Activated CD4-positive, alpha-beta T cell treated with anti-CD3 and anti-CD28 coated beads, Interleukin-2, amount 10 ng/mL, durations not matched to agents 7 days and 5 days (primary cell): ENCODE results near the gene TMPRSS4. TPM values are rescaled to one million over a fixed set of nuclear protein-coding genes. Genes with fewer than 3 reads are reported as not detected.
"Not testable (repeated sequence)": the region's sequence is repeated elsewhere in the genome, so short reads cannot be mapped to it uniquely, and the experiment has no call there.

Source experiments
- CTCF ChIA-PET: fragments of 350-600 bp; sonication (Branson Sonifier 250); formaldehyde crosslinking; loops from one replicate; lab custom pipeline; 2021; ENCODE audit warnings: antibody characterized with exemption; lab: Charles Lee
- POLR2A ChIA-PET: fragments of 350-600 bp; sonication (Branson Sonifier 250); formaldehyde crosslinking; loops from one replicate; lab custom pipeline; 2021; ENCODE audit warnings: antibody characterized with exemption; lab: Charles Lee
- DNase-seq: peaks from one replicate; pipeline ENCODE4 v3.0.0-alpha.2; 2020
- H3K27ac Mint-ChIP-seq: one replicate; pipeline ENCODE4 v1.8.0; 2021; ENCODE audit warnings: mild to moderate bottlenecking, moderate library complexity, mixed read lengths
- H3K27me3 Mint-ChIP-seq: one replicate; pipeline ENCODE4 v1.8.0; 2021; ENCODE audit warnings: mixed read lengths
- H3K36me3 Mint-ChIP-seq: one replicate; pipeline ENCODE4 v1.8.0; 2021; ENCODE audit warnings: low read depth, mixed read lengths
- H3K4me1 Mint-ChIP-seq: one replicate; pipeline ENCODE4 v1.8.0; 2021; ENCODE audit warnings: mixed read lengths
- H3K4me3 Mint-ChIP-seq: one replicate; pipeline ENCODE4 v1.8.0; 2021; ENCODE audit warnings: mild to moderate bottlenecking, moderate library complexity, mixed read lengths
- H3K9me3 Mint-ChIP-seq: one replicate; pipeline ENCODE4 v1.8.0; 2021; ENCODE audit warnings: mixed read lengths
- total RNA-seq, 2 experiments: library from RNA; stranded (reverse); gene quantifications; one replicate each; pipeline ENCODE4 v1.2.3, GENCODE V29; 2021

Gene TMPRSS4
- total RNA-seq, 2 experiments from 2014 or later: not detected

- DNase-seq: no peak
- H3K4me1 Mint-ChIP-seq: peaks cover 21% of the 10 kb centered on the region
- POLR2A ChIA-PET: no interaction called here
- no peak overlapping the region for H3K27ac Mint-ChIP-seq
- no peaks in the 10 kb centered on the region for H3K36me3 Mint-ChIP-seq
- CTCF ChIA-PET: interaction anchor here (1.0 to 1.4 kb wide), 3 partner anchors 14 to 235 kb away, joined by 3 read pairs; no protein-coding TSS in a partner anchor
- no peak overlapping the region for H3K4me3 Mint-ChIP-seq
- no peaks in the 10 kb centered on the region for H3K9me3 Mint-ChIP-seq
- H3K27me3 Mint-ChIP-seq: no peaks in the 10 kb centered on the region
These were observed 19.4 kb upstream of the TMPRSS4 start for GRCh38 chr11:118057251-118058145.

GRCh38 chr11:118058311-118059245 lies 18.3 kb upstream of the TMPRSS4 start:
- H3K9me3 Mint-ChIP-seq: no peaks in the 10 kb centered on the region
- CTCF ChIA-PET: interaction anchor here (0.6 to 1.3 kb wide), 3 partner anchors 12 to 374 kb away, joined by 3 to 4 read pairs (median 3); no protein-coding TSS in a partner anchor
- no peak overlapping the region for H3K4me3 Mint-ChIP-seq
- POLR2A ChIA-PET: no interaction called here
- no peak for DNase-seq
- H3K27me3 Mint-ChIP-seq: no peaks in the 10 kb centered on the region
- H3K27ac Mint-ChIP-seq: peak overlapping the region; percentile 57
- peaks cover 10% of the 10 kb centered on the region for H3K4me1 Mint-ChIP-seq
- no peaks in the 10 kb centered on the region for H3K36me3 Mint-ChIP-seq

- Mint-ChIP-seq H3K27ac (no peak overlapping the region), H3K27me3 (no peaks in the 10 kb centered on the region), H3K4me3 (no peak overlapping the region), H3K9me3 (no peaks in the 10 kb centered on the region), H3K4me1 (peaks cover 7% of the 10 kb centered on the region), H3K36me3 (no peaks in the 10 kb centered on the region)
- ChIA-PET CTCF (interaction anchor here (0.6 kb wide), 2 partner anchors 26 to 373 kb away, joined by 3 to 4 read pairs; no protein-coding TSS in a partner anchor), POLR2A (no interaction called here)
- DNase-seq: no peak
These were observed 17.5 kb upstream of the TMPRSS4 start for GRCh38 chr11:118059246-118059940.

GRCh38 chr11:118060081-118060661 lies 16.7 kb upstream of the TMPRSS4 start:
- ChIA-PET POLR2A (no interaction called here), CTCF (interaction anchor here (0.6 to 1.4 kb wide), 2 partner anchors 26 to 253 kb away, joined by 3 to 4 read pairs; no protein-coding TSS in a partner anchor)
- Mint-ChIP-seq H3K4me3 (no peak overlapping the region), H3K27me3 (no peaks in the 10 kb centered on the region), H3K9me3 (no peaks in the 10 kb centered on the region), H3K36me3 (no peaks in the 10 kb centered on the region), H3K27ac (no peak overlapping the region), H3K4me1 (peaks cover 7% of the 10 kb centered on the region)
- no peak for DNase-seq

GRCh38 chr11:118060869-118061268 lies 16.0 kb upstream of the TMPRSS4 start:
- POLR2A ChIA-PET: no interaction called here
- H3K27ac Mint-ChIP-seq: no peak overlapping the region
- H3K9me3 Mint-ChIP-seq: no peaks in the 10 kb centered on the region
- no peaks in the 10 kb centered on the region for H3K27me3 Mint-ChIP-seq
- no peaks in the 10 kb centered on the region for H3K36me3 Mint-ChIP-seq
- H3K4me3 Mint-ChIP-seq: no peak overlapping the region
- CTCF ChIA-PET: interaction anchor here (0.6 to 3.5 kb wide), 7 partner anchors 8 to 253 kb away, joined by 3 to 15 read pairs (median 4); no protein-coding TSS in a partner anchor
- peaks cover 8% of the 10 kb centered on the region for H3K4me1 Mint-ChIP-seq
- no peak for DNase-seq

- ChIA-PET POLR2A (no interaction called here), CTCF (interaction anchor here (0.6 to 3.5 kb wide), 9 partner anchors 9 to 472 kb away, joined by 3 to 15 read pairs (median 4); no protein-coding TSS in a partner anchor)
- no peak for DNase-seq
- H3K4me3 Mint-ChIP-seq: no peak overlapping the region
- H3K27me3 Mint-ChIP-seq: no peaks in the 10 kb centered on the region
- peaks cover 8% of the 10 kb centered on the region for H3K4me1 Mint-ChIP-seq
- H3K9me3 Mint-ChIP-seq: no peaks in the 10 kb centered on the region
- H3K27ac Mint-ChIP-seq: no peak overlapping the region
- no peaks in the 10 kb centered on the region for H3K36me3 Mint-ChIP-seq
These were observed 15.2 kb upstream of the TMPRSS4 start for GRCh38 chr11:118061586-118062125.

GRCh38 chr11:118062181-118062580 lies 14.7 kb upstream of the TMPRSS4 start:
- CTCF ChIA-PET: interaction anchor here (0.8 to 3.5 kb wide), 7 partner anchors 9 to 471 kb away, joined by 3 to 15 read pairs (median 4); no protein-coding TSS in a partner anchor
- not testable (repeated sequence) for H3K36me3 Mint-ChIP-seq

GRCh38 chr11:118062631-118063030 lies 14.2 kb upstream of the TMPRSS4 start:
- H3K4me1 Mint-ChIP-seq, H3K27me3 Mint-ChIP-seq, DNase-seq, H3K27ac Mint-ChIP-seq, H3K9me3 Mint-ChIP-seq, H3K36me3 Mint-ChIP-seq, H3K4me3 Mint-ChIP-seq, POLR2A ChIA-PET: not testable (repeated sequence)
- CTCF ChIA-PET: interaction anchor here (0.8 to 3.5 kb wide), 4 partner anchors 10 to 471 kb away, joined by 3 to 15 read pairs (median 10); no protein-coding TSS in a partner anchor

More at GRCh38 chr11:118062181-118062580, 14.7 kb upstream of the TMPRSS4 start:
- POLR2A ChIA-PET, H3K27me3 Mint-ChIP-seq, H3K4me3 Mint-ChIP-seq, H3K9me3 Mint-ChIP-seq, H3K4me1 Mint-ChIP-seq, DNase-seq, H3K27ac Mint-ChIP-seq: not testable (repeated sequence)

- H3K27me3 Mint-ChIP-seq: no peaks in the 10 kb centered on the region
- no peaks in the 10 kb centered on the region for H3K9me3 Mint-ChIP-seq
These were observed 11.9 kb upstream of the TMPRSS4 start for GRCh38 chr11:118064956-118065355.

GRCh38 chr11:118065384-118065783 lies 11.5 kb upstream of the TMPRSS4 start:
- Mint-ChIP-seq H3K36me3 (no peaks in the 10 kb centered on the region), H3K4me3 (no peak overlapping the region), H3K4me1 (peaks cover 2% of the 10 kb centered on the region), H3K27me3 (no peaks in the 10 kb centered on the region), H3K9me3 (no peaks in the 10 kb centered on the region), H3K27ac (no peak overlapping the region)
- CTCF ChIA-PET: interaction anchor here (1.5 kb wide), 1 partner anchor 12 kb away, joined by 4 read pairs; no protein-coding TSS in a partner anchor
- DNase-seq: no peak
- POLR2A ChIA-PET: no interaction called here

More at GRCh38 chr11:118064956-118065355, 11.9 kb upstream of the TMPRSS4 start:
- H3K27ac Mint-ChIP-seq: no peak overlapping the region
- ChIA-PET POLR2A (no interaction called here), CTCF (interaction anchor here (1.5 kb wide), 1 partner anchor 12 kb away, joined by 4 read pairs; no protein-coding TSS in a partner anchor)
- no peak overlapping the region for H3K4me3 Mint-ChIP-seq
- peaks cover 2% of the 10 kb centered on the region for H3K4me1 Mint-ChIP-seq
- no peaks in the 10 kb centered on the region for H3K36me3 Mint-ChIP-seq
- no peak for DNase-seq

- no peaks in the 10 kb centered on the region for H3K36me3 Mint-ChIP-seq
- no peaks in the 10 kb centered on the region for H3K9me3 Mint-ChIP-seq
- peaks cover 2% of the 10 kb centered on the region for H3K4me1 Mint-ChIP-seq
- no peak for DNase-seq
- H3K27ac Mint-ChIP-seq: no peak overlapping the region
- peaks cover 3% of the 10 kb centered on the region for H3K27me3 Mint-ChIP-seq
- no peak overlapping the region for H3K4me3 Mint-ChIP-seq
- ChIA-PET POLR2A (no interaction called here), CTCF (interaction anchor here (1.5 kb wide), 1 partner anchor 244 kb away, joined by 3 read pairs; no protein-coding TSS in a partner anchor)
These were observed 9.9 kb upstream of the TMPRSS4 start for GRCh38 chr11:118067006-118067405.
